Measurements from ENCODE around the gene OSM. TPM values are rescaled to one million over a fixed set of nuclear protein-coding genes. Genes with fewer than 3 reads are reported as not detected.

OSM gene
- total RNA-seq: not detected in 2 replicates

GRCh38 chr22:30266445-30267381 lies at the start of gene OSM:
Gene OSM (minus strand): TSS chr22:30266851. CDS start chr22:30266799, 52 bp downstream.

DNA sequence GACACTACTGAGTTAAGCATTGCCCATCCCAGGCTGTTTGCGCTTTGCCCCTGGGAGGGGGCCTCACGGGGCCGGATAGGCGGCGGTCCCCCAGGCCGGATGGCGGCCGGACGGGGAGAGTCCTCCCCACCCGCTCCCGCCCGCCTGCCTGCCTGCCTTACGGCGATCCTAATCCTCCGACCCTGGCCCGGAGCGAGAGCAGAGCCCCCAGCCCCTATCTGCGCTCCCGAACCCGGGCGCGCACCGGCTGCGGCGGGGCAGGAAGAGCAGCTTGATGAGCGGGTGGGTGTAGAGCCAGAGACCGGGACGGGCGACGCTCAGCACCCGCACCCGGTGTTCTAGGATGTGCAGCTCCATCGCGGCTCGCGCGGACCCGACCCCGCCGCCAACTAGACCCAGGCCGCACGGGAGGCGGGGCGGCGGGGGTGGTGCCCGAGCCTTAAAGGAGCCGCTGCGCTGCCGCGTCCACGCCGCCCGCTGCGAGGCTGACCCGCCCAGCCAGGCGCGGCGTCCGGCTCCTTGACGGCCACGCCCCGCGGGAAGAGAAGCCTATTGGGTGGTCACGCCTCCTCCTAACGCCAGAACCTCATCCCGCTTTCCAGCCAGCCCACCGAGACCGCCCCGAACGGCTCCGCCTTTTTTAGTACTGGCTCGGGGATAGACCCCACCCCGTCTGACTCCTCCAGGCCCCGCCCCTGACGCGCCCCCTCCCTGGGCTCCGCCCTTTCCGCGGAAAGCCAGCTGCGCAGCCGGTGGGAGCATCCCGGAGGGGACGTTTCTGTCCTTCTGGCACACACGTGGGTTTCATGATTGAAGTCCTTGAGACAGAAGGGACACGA lies 22.7 kb upstream of the OSM start, which contains the start of gene CASTOR1:
TSS of gene CASTOR1 (minus strand) at position 365 of the 839 bp plus-strand sequence. CDS start at position 357, 8 bp downstream.

DNA sequence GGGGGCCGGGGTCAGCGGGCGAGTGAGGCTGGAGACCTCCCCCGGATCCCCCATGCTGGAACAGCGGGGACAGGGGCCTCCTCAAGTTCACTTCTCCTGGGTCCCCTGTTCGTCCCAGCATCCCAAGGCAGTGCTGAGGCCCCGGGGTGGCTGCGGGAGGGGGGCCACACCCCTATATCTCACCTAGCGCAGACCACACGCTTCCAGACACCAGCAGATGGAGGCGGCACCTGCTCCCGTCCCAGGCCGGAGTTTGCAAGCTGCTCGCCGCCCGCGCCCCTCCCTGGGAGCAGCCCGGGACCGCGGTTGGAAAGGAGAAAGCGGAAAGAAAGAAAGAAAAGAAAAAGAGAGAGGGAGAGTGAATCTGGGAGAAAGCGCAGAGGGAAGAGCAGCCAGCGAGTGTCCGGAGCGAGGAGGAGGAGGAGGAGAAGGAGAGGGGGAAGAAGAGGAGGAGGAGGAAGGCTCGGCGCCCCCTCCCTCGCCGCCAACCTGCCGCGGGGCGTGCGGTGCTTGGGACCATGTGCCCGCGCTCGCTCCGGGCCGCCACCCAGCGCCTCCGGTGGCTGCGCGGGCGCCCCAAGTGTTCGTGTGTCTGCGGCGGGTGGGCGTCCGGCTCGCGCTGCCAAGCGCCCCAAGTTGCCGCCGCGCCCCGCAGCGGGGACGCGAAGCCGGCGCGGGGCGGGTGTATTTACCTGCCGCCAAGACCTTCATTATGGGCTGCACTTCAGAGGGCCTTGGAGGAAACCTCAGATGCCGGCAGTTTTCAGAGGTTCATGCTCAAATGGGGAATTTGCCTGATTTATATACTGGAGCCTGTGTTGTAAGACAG lies 20.5 kb downstream of the OSM start, which contains the start of gene LIF:
TSS of gene LIF (minus strand) at position 775 of the 829 bp plus-strand sequence. CDS start at position 711, 64 bp downstream.

Other genes starting within 250 kb of the OSM start
- not detected in 2 replicates for gene HORMAD2, start 186.4 kb downstream of the OSM start, total RNA-seq
- 16.5 and 23.8 TPM in 2 replicates for gene LIF, start 20.1 kb downstream of the OSM start, total RNA-seq
- gene CASTOR1, start 22.7 kb upstream of the OSM start, total RNA-seq: 3.0 and 7.7 TPM in 2 replicates
- gene TBC1D10A, start 60.1 kb upstream of the OSM start, total RNA-seq: 15.5 and 16.0 TPM in 2 replicates
- gene SF3A1, start 90.0 kb upstream of the OSM start, total RNA-seq: 18.7 and 21.4 TPM in 2 replicates
- 1.6 and 2.5 TPM in 2 replicates for gene CCDC157, start 90.2 kb upstream of the OSM start, total RNA-seq
- gene RNF215, start 120.6 kb upstream of the OSM start, total RNA-seq: 24.1 and 36.1 TPM in 2 replicates
- gene SEC14L2, start 130.2 kb upstream of the OSM start, total RNA-seq: 20.2 and 33.5 TPM in 2 replicates
- 7.9 and 15.1 TPM in 2 replicates for gene MTFP1, start 158.9 kb upstream of the OSM start, total RNA-seq
- not detected in 2 replicates for gene SEC14L3, start 205.2 kb upstream of the OSM start, total RNA-seq
- gene SEC14L4, start 238.8 kb upstream of the OSM start, total RNA-seq: 0.12 TPM in 1 of 2 replicates, not detected in the other

Data from uterine smooth muscle cell (primary cell).